Measurements from ENCODE around the gene DHRSX. TPM values are rescaled to one million over a fixed set of nuclear protein-coding genes. Genes with fewer than 3 reads are reported as not detected.

Gene DHRSX
- total and polyA plus RNA-seq, 2 of the 13 experiments (the other 11 are each of a cell fraction or from before 2014, with no cell fraction given) = 15.5 to 24.3 TPM

DNA sequence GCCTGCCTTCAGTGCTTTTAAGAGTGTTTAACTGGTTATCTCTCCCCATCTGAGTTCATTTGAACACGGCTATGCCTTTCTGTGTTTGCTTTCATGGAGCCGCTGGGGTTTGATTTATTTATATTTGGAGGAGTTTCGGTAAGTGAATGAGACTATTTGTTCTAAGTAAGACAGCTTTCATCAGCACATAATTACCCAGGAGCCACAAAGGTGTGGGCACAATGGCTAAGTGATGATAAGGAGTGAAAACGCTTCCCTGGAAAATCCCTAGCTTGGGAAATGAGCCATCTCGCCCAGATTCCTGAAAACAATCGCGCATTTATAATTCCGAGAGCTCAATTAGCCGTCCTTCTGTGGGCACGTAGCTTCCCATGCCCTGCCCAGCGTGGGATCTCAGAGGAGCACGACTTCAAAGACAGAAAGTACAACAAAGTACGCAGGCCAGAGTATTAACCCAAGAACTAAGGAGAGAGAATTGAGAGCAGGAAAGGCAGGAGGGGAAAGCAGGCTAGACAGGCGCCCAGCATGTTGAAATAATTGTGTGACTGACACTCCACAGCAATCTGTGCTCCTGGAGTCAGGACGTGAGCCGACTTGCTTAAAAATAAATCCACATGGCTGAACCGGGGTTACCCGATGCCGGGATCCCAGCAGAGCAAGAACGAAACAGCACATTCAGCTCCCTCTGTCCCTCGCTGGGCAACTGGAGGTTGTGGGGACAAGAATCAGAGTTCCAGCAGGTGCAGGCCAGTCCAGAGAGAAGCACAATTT, 99.0 kb downstream of the DHRSX start (continued):
- TF ChIP-seq, protein P1, sequence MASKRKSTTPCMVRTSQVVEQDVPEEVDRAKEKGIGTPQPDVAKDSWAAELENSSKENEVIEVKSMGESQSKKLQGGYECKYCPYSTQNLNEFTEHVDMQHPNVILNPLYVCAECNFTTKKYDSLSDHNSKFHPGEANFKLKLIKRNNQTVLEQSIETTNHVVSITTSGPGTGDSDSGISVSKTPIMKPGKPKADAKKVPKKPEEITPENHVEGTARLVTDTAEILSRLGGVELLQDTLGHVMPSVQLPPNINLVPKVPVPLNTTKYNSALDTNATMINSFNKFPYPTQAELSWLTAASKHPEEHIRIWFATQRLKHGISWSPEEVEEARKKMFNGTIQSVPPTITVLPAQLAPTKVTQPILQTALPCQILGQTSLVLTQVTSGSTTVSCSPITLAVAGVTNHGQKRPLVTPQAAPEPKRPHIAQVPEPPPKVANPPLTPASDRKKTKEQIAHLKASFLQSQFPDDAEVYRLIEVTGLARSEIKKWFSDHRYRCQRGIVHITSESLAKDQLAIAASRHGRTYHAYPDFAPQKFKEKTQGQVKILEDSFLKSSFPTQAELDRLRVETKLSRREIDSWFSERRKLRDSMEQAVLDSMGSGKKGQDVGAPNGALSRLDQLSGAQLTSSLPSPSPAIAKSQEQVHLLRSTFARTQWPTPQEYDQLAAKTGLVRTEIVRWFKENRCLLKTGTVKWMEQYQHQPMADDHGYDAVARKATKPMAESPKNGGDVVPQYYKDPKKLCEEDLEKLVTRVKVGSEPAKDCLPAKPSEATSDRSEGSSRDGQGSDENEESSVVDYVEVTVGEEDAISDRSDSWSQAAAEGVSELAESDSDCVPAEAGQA (IDR thresholded peaks at IDR 0.05; ENCODE audit: low read depth) = 0 out of 2 replicates have a peak, but pooled peaks have one; percentile 38
- TF ChIP-seq, protein P1 (CRISPR knock-in tag; IDR thresholded peaks at IDR 0.05; ENCODE audit: borderline replicate concordance) = no peak
- TF ChIP-seq ZBTB38 (CRISPR knock-in tag; IDR thresholded peaks at IDR 0.05) = peak; percentile 33; the same call in 1 of the 2 replicates
- TF ChIP-seq FOXA1 (IDR thresholded peaks at IDR 0.05) = no peak
- 0 out of 2 replicates have a peak, but pooled peaks have one; percentile 3 for TF ChIP-seq FOXA1 (CRISPR knock-in tag; IDR thresholded peaks at IDR 0.05)
- no peak for TF ChIP-seq ZNF563 (CRISPR knock-in tag; IDR thresholded peaks at IDR 0.05)
- peak; percentile 58 for TF ChIP-seq RXRA (CRISPR knock-in tag; IDR thresholded peaks at IDR 0.05)
- no peak for TF ChIP-seq NR1H2 (CRISPR knock-in tag; IDR thresholded peaks at IDR 0.05; ENCODE audit: borderline replicate concordance, low read depth)
- 0 out of 2 replicates have a peak, but pooled peaks have one; percentile 14 for TF ChIP-seq BHLHE40 (IDR thresholded peaks at IDR 0.05; ENCODE audit: low read length)
- TF ChIP-seq ZNF772 (CRISPR knock-in tag; IDR thresholded peaks at IDR 0.05) = peak; percentile 36; the same call in 1 of the 2 replicates
- TF ChIP-seq, protein P2, sequence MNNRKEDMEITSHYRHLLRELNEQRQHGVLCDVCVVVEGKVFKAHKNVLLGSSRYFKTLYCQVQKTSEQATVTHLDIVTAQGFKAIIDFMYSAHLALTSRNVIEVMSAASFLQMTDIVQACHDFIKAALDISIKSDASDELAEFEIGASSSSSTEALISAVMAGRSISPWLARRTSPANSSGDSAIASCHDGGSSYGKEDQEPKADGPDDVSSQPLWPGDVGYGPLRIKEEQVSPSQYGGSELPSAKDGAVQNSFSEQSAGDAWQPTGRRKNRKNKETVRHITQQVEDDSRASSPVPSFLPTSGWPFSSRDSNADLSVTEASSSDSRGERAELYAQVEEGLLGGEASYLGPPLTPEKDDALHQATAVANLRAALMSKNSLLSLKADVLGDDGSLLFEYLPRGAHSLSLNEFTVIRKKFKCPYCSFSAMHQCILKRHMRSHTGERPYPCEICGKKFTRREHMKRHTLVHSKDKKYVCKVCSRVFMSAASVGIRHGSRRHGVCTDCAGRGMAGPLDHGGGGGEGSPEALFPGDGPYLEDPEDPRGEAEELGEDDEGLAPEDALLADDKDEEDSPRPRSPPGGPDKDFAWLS (CRISPR knock-in tag; IDR thresholded peaks at IDR 0.05; ENCODE audit: borderline replicate concordance) = no peak
- TF ChIP-seq ZNF124 (CRISPR knock-in tag; IDR thresholded peaks at IDR 0.05) = no peak
- peak; percentile 24; the same call in 1 of the 2 replicates for TF ChIP-seq ZNF788 (CRISPR knock-in tag; IDR thresholded peaks at IDR 0.05; ENCODE audit: borderline replicate concordance)
- TF ChIP-seq PTBP1 (IDR thresholded peaks at IDR 0.05; ENCODE audit: low read depth, low read length, poor library complexity, severe bottlenecking) = no peak
- 0 out of 2 replicates have a peak, but pooled peaks have one; percentile 51 for TF ChIP-seq ZNF747 (CRISPR knock-in tag; IDR thresholded peaks at IDR 0.05; ENCODE audit: borderline replicate concordance)
- TF ChIP-seq ZFY (CRISPR knock-in tag; IDR thresholded peaks at IDR 0.05) = no peak
- no peak for TF ChIP-seq EZH2 (conservative IDR thresholded peaks at IDR 0.05; ENCODE audit: low read depth, low read length)
- no peak for TF ChIP-seq ZSCAN29 (CRISPR knock-in tag; conservative IDR thresholded peaks at IDR 0.05)
- peak in 1 of 2 experiments; percentile 41; a peak in 1 of 4 replicates for TF ChIP-seq ATF4 (CRISPR knock-in tag; IDR thresholded peaks at IDR 0.05)
- 0 out of 2 replicates have a peak, but pooled peaks have one; percentile 44 for TF ChIP-seq ZNF598 (CRISPR knock-in tag; IDR thresholded peaks at IDR 0.05; ENCODE audit: borderline replicate concordance)

All from HepG2 (cell line).